Heart right ventricle (tissue), 16 donors: ENCODE results near the gene NACAD. TPM values are rescaled to one million over a fixed set of nuclear protein-coding genes. Genes with fewer than 3 reads are reported as not detected.
"Not testable (repeated sequence)": the region's sequence is repeated elsewhere in the genome, so short reads cannot be mapped to it uniquely, and the experiment has no call there.

Experiments used
- ATAC-seq, 8 donors: fragments of 200-7000 bp; cut with Tn5 transposase; one replicate each; pipeline ENCODE4 v1.9.1; 2020; ENCODE audit warnings: mild to moderate bottlenecking in 8 of 8, moderate library complexity in 8 of 8, moderate number of reproducible peaks in 1 of 8
- DNase-seq, 2 donors: peaks; one replicate each; pipeline ENCODE4 v3.0.0-alpha.2; 2020
- H3K27ac ChIP-seq, 10 donors: fragments of 200-600 bp; sonication (generic) in 2 of 10; one replicate each; pipeline versions ENCODE4 v1.5.0 to v1.8.0; 2020 to 2022; ENCODE audit warnings: mild to moderate bottlenecking in 3 of 10
- H3K27me3 ChIP-seq, 7 donors: fragments of 200-600 bp; one replicate each; pipeline ENCODE4 v1.8.0; 2021 to 2022; ENCODE audit warnings: mild to moderate bottlenecking in 2 of 7
- H3K36me3 ChIP-seq, 9 donors: fragments of 200-600 bp; sonication (generic) in 1 of 9; one replicate each; pipeline versions ENCODE4 v1.5.0 to v1.8.0; 2020 to 2022; ENCODE audit warnings: mild to moderate bottlenecking in 2 of 9
- H3K4me1 ChIP-seq, 9 donors: fragments of 200-600 bp; sonication (generic) in 1 of 9; one replicate each; pipeline versions ENCODE4 v1.5.0 to v1.8.0; 2020 to 2022; ENCODE audit warnings: mild to moderate bottlenecking in 4 of 9
- H3K4me3 ChIP-seq, 10 donors: fragments of 200-600 bp; sonication (generic) in 2 of 10; one replicate each; pipeline versions ENCODE4 v1.5.0 to v1.8.0; 2020 to 2022; ENCODE audit warnings: mild to moderate bottlenecking in 7 of 10, moderate library complexity in 2 of 10
- H3K9me3 ChIP-seq, 11 donors: fragments of 200-600 bp in 10 of 11; sonication (generic) in 2 of 11; one replicate each; pipeline versions ENCODE4 v1.5.0 to v1.8.0; 2013 to 2022; ENCODE audit warnings: mild to moderate bottlenecking in 2 of 11, control low read depth in 1 of 11, moderate library complexity in 1 of 11
- WGBS, 2 donors: extraction: QIAGEN DNeasy Blood & Tissue Kit; methylation state at CpG; one replicate each; pipeline ENCODE4 v1.1.7; 2013; ENCODE audit warnings: inconsistent platforms in 1 of 2; 5-methylcytosine and 5-hydroxymethylcytosine counted together
- intact Hi-C, 10 donors: fragments of 100-400 bp; cut with DNase I; formaldehyde crosslinking; loops; one replicate each; pipeline versions ENCODE4 v1.11.1 to v1.14.2; 2022
- polyA plus RNA-seq, 2 donors: library from polyadenylated mRNA; stranded (reverse); fragments of 200-250 nt; gene quantifications; one replicate each; pipeline ENCODE4 v1.2.3, GENCODE V29; 2013
- total RNA-seq, 10 donors: library from RNA; stranded (reverse); fragmentation: NEBNext Ultra II Directional in 3 of 10; extraction: Animal tissue kit (Norgen Biotek cat#: 25700) in 3 of 10; gene quantifications; one replicate each; pipeline versions ENCODE4 v1.2.1 to v1.2.4, GENCODE V29; 2021 to 2023
- TF ChIP-seq, protein P1 (sequence below), 9 donors: fragments of 200-600 bp; sonication (generic) in 2 of 9; IDR thresholded peaks; one replicate each; pipeline versions ENCODE4 v1.5.0 to v1.8.0; 2021 to 2022; ENCODE audit warnings: antibody characterized with exemption in 9 of 9, mild to moderate bottlenecking in 5 of 9, moderate library complexity in 1 of 9
- donor health status: Arrhythmogenic right ventricular cardiomyopathy.
- donor health status: ischemic (EF 13 %, LVEDD 7.1; RV severe dilation, severe dysfunction).
- donor health status: healthy with polysubstance abuse.
- donor health status: DM: no; HTN: yes; CAD: no.
- donor health status: DM: no; HTN: no; CAD: no.
- donor health status: ischemic (EF 25% LVEDD 6.9; RV normal size, moderate dysfunction).
- donor health status: ischemic (EF 25% LVEDD 5.7; RV mildly dilated, moderate dysfunction).
- donor health status: healthy.
- donor health status: DM: yes; HTN: yes; CAD: no.
- donor health status: Ischemic cardiomyopathy.
- donor health status: ischemic (EF 35%, LVEDD 5.7; RV mildly dilated, moderate dysfunction).
- donor health status: nonischemic (EF 11% LVEDD 7.7; RV severe dilation, severe dysfunction).
- donor health status: DM: yes; HTN: yes; CAD: no.
- donor health status: PGD.
- donor health status: ischemic (EF 29% LVEDD 5.4; RV normal size, mild dysfunction).
- donor health status: nonischemic (EF 23%, LVEDD 6.1; RV moderate dilation, normal function).

NACAD gene
- total and polyA plus RNA-seq, 12 donors: 3.0 to 12.0 (median 4.7) TPM

GRCh38 chr7:45118292-45118691 lies 29.5 kb upstream of the NACAD start:
- Histone ChIP-seq H3K27me3 (no peaks in the 10 kb centered on the region), H3K4me1 (no peaks in the 10 kb centered on the region), H3K36me3 (no peaks in the 10 kb centered on the region), H3K4me3 (no peak overlapping the region), H3K9me3 (no peaks in the 10 kb centered on the region), H3K27ac (no peak overlapping the region)
- intact Hi-C loops: loop anchor here in 1 of 10 donors (10.0 kb wide), 1 partner anchor 233 kb away; the partner anchor contains the start of gene PURB
- WGBS, 2 donors: 91 to 94% methylated on average over 4 of the region's 4 CpGs
- no peak for ATAC-seq
- DNase-seq: no peak
- TF ChIP-seq, protein P1, sequence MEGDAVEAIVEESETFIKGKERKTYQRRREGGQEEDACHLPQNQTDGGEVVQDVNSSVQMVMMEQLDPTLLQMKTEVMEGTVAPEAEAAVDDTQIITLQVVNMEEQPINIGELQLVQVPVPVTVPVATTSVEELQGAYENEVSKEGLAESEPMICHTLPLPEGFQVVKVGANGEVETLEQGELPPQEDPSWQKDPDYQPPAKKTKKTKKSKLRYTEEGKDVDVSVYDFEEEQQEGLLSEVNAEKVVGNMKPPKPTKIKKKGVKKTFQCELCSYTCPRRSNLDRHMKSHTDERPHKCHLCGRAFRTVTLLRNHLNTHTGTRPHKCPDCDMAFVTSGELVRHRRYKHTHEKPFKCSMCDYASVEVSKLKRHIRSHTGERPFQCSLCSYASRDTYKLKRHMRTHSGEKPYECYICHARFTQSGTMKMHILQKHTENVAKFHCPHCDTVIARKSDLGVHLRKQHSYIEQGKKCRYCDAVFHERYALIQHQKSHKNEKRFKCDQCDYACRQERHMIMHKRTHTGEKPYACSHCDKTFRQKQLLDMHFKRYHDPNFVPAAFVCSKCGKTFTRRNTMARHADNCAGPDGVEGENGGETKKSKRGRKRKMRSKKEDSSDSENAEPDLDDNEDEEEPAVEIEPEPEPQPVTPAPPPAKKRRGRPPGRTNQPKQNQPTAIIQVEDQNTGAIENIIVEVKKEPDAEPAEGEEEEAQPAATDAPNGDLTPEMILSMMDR (IDR thresholded peaks at IDR 0.05): no peak

DNA sequence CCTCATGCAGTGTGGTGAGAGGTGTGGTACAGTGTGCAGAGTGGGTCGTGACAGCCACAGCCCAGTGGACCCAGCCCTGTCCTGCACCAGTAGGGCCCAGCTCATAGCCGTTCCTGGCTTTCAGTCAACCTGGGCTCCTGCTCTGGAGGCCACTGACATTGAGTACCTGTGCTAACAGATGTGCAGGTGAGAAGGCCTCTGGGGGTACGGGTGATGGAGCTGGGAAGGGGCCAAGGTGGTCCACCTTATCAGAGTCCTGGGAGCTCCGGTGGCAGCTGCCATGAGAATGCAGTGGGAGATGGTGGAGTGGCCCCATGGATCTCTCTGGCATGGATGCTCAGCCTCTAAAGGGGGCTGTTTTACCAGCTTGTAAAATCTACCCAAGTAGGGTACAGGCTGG lies 28.8 kb upstream of the NACAD start:
- 68 to 72% methylated on average over 4 of the region's 4 CpGs for WGBS, 2 donors
- TF ChIP-seq, protein P1 (IDR thresholded peaks at IDR 0.05): no peak
- DNase-seq: no peak
- Histone ChIP-seq H3K27me3 (no peaks in the 10 kb centered on the region), H3K36me3 (no peaks in the 10 kb centered on the region), H3K4me3 (no peak overlapping the region), H3K9me3 (no peaks in the 10 kb centered on the region), H3K27ac (no peak overlapping the region), H3K4me1 (peaks cover 0 to 3% (median under 1%) of the 10 kb centered on the region in 9 donors)
- intact Hi-C loops: loop anchor here in 1 of 10 donors (10.0 kb wide), 1 partner anchor 233 kb away; the partner anchor contains the start of gene PURB
- ATAC-seq: peak in 1 of 8 donors; percentile 17

DNA sequence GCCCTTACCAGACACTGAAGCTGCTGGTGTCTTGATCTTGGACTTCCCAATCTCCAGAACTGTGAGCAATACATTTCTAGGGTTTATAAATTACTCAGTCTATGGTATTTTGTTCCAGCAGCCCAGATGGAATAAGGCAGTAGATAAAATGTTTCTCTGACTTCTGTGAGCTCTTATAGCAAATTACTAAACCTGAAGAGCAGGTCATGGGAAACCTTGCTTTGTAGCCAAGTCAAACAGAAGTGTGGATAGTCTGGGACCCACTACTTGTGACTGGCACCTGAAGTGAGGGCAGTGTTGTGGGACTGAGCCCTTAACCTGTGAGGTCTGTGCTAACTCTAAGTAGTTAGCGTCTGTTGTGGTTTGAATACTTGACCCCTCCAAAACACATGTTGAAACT lies 27.3 kb upstream of the NACAD start:
- intact Hi-C loops: loop anchor here in 1 of 10 donors (10.0 kb wide), 1 partner anchor 231 kb away; the partner anchor contains the start of gene PURB
- Histone ChIP-seq H3K36me3 (no peaks in the 10 kb centered on the region), H3K9me3 (no peaks in the 10 kb centered on the region), H3K27me3 (no peaks in the 10 kb centered on the region), H3K4me1 (peaks cover 0 to 10% (median 5%) of the 10 kb centered on the region in 9 donors), H3K4me3 (no peak overlapping the region), H3K27ac (no peak overlapping the region)
- ATAC-seq (no peak), DNase-seq (no peak)
- TF ChIP-seq, protein P1 (IDR thresholded peaks at IDR 0.05): no peak
- 77 to 85% methylated on average over 1 of the region's 1 CpG for WGBS, 2 donors

DNA sequence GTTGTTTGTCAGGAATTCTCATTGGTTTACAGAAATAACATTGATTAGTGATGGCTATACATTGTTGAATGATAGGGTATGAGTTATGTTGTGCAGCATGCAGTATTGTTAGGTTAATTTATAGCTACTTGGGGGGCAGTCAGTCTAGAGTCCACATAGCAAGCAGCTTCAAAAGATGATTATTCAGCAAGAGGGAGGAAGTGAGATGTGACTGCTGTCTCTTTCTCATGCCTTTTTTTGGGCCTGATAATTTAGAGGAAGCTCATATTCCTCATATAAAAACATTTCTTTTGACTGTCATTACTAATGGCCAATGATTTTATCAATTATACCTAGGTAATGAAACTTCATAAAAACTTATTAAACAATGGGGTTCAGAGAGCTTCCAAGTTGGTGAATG lies 26.2 kb upstream of the NACAD start:
- Histone ChIP-seq H3K36me3 (no peaks in the 10 kb centered on the region), H3K4me3 (no peak overlapping the region), H3K4me1 (peaks cover 0 to 22% (median 14%) of the 10 kb centered on the region in 9 donors), H3K27me3 (no peaks in the 10 kb centered on the region), H3K27ac (no peak overlapping the region), H3K9me3 (no peaks in the 10 kb centered on the region)
- no peak for ATAC-seq
- TF ChIP-seq, protein P1 (IDR thresholded peaks at IDR 0.05): no peak
- intact Hi-C loops: loop anchor here in 7 of 10 donors (5.0 to 10.0 kb wide), 5 partner anchors 113 to 230 kb away; partner anchors contain the start of genes CCM2 (in 2 of the 7) and PURB (in 1 of the 7)
- no peak for DNase-seq

GRCh38 chr7:45114257-45114656 lies 25.5 kb upstream of the NACAD start:
- DNase-seq, H3K4me3 ChIP-seq, H3K9me3 ChIP-seq, ATAC-seq, H3K27me3 ChIP-seq, H3K36me3 ChIP-seq, H3K27ac ChIP-seq: not testable (repeated sequence)
- 68 to 77% methylated on average over 1 of the region's 1 CpG for WGBS, 2 donors
- intact Hi-C loops: loop anchor here in 7 of 10 donors (5.0 to 10.0 kb wide), 5 partner anchors 112 to 229 kb away; partner anchors contain the start of genes CCM2 (in 2 of the 7) and PURB (in 1 of the 7)
- H3K4me1 ChIP-seq: peaks cover 0 to 28% (median 18%) of the 10 kb centered on the region in 9 donors
